Measurements from ENCODE around the gene MAP2K1.
A peak's percentile ranks its signal among the peaks of the same experiment; 100 is the strongest.
"Not testable (repeated sequence)": the region's sequence is repeated elsewhere in the genome, so short reads cannot be mapped to it uniquely, and the experiment has no call there.

MAP2K1 gene

DNA sequence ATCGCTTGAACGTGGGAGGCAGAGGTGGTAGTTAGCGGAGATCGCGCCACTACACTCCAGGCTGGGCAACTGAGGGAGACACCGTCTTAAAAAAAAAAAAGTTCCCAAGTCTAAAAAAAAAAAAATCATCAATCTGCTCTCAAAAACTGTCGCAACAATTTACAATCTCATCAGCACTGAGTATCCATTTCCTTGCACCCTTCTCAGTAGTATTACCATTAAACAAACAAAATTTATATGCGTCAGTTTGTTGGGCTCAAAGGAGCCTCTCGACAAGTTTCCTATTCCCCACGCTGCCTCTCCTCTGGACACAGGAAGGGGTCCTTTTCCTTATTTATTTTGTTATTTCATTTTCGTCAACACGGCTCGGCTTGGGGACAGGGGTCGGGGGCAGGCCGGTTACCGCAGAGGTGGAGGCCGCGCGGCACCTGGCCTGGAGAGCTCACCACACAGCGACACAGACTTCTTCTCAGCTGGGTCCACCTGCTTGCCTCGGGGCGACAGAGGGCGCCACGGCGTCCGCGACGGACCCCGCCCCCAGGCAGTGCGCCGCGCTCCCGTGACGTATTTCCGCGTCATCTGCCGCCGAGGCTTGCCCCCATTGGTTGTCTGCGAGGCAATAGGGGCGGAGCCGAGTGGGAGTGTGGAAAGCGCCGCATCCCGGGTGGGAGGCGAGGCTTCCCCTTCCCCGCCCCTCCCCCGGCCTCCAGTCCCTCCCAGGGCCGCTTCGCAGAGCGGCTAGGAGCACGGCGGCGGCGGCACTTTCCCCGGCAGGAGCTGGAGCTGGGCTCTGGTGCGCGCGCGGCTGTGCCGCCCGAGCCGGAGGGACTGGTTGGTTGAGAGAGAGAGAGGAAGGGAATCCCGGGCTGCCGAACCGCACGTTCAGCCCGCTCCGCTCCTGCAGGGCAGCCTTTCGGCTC is at the start of gene MAP2K1:
MAP2K1 (plus strand) TSS at position 709 of the 920 bp plus-strand sequence. CDS start 436 bp downstream, outside the sequence.
- ATAC-seq (peak; percentile 87), DNase-seq (peak; percentile 99)

DNA sequence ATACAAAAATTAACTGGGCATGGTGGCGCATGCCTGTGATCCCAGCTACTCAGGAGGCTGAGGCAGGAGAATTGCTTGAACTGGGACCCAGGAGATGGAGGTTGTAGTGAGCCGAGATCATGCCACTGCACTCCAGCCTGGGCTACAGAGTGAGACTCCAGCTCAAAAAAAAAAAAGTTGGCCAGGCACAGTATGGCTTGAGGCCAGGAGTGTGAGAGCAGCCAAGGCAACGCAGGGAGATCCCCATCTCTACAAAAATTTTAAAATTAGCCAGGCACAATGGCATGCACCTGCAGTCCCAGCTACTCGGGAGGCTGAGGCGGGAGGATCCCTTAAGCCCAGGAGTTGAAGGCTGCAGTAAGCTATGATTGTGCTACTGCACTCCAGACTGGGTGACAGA is 38.2 kb upstream of the MAP2K1 start:
- DNase-seq, ATAC-seq: not testable (repeated sequence)

DNA sequence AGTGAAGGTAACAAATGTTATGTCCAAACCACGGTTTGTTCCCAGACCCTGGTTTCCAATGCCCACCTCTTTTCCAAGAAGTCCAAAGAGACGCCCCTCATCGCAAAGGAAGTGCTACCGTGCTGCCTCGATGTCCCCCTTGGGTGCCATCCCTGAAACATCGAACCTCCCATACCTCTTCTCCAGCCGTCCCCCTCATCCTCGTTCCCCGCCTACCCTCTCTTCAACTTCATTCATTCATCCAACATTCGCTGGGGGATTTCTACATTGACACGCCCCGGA is 30.7 kb upstream of the MAP2K1 start:
- DNase-seq (no peak), ATAC-seq (no peak)

GRCh38 chr15:66356359-66357236 is 30.1 kb upstream of the MAP2K1 start, which contains the start of gene TIPIN:
TIPIN (minus strand) TSS chr15:66356685; CDS start chr15:66352947, 3,738 bp downstream.
- DNase-seq: peak; percentile 98
- peak; percentile 100 for ATAC-seq

DNA sequence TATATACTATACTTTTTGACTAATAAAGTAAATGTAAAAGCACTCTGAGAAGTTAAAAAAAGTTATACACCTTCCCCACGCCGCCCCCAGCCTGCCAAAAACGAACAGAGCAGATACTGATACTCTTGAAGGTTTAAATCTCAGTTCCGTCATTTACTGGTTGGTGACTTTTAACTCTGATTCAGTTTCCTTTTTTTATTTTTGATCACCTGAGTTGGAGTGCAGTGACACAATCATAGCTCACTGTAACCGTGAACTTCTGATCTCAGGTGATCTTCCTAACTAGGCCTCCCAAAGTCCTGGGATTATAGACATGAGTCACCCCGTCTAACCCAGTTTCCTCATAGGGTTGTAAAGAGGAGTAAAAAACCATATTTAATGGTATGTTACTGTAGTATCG is 27.0 kb upstream of the MAP2K1 start:
- DNase-seq (no peak), ATAC-seq (no peak)

- not testable (repeated sequence) for DNase-seq, ATAC-seq
Measured at GRCh38 chr15:66361745-66362460, 24.8 kb upstream of the MAP2K1 start.

- ATAC-seq: no peak
Measured at GRCh38 chr15:66362776-66363175, 23.9 kb upstream of the MAP2K1 start.

GRCh38 chr15:66364944-66365528 is 21.7 kb upstream of the MAP2K1 start:
- no peak for ATAC-seq
- DNase-seq: no peak

More at GRCh38 chr15:66362776-66363175, 23.9 kb upstream of the MAP2K1 start:
- DNase-seq: no peak

- DNase-seq (peak; percentile 50), ATAC-seq (peak; percentile 91)
Measured at GRCh38 chr15:66369773-66370651, 16.7 kb upstream of the MAP2K1 start.

DNA sequence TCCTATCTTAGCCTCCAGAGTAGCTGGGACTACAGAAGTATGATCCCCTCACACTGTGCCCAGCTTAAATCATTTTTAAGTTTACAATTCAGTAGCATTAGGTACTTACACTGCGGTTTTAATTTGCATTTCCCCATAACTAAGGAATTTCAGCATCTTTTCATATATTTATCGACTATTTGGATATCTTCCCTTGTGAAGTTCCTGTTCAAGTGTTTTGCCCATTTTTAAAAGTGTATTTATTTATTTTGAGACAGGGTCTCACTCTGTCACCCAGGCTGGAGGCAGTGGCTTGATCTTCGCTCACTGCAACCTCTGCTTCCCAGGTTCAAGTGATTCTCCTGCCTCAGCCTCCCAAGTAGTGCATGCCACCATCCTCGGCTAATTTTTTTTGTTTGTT is 12.5 kb upstream of the MAP2K1 start:
- DNase-seq (no peak), ATAC-seq (no peak)

DNA sequence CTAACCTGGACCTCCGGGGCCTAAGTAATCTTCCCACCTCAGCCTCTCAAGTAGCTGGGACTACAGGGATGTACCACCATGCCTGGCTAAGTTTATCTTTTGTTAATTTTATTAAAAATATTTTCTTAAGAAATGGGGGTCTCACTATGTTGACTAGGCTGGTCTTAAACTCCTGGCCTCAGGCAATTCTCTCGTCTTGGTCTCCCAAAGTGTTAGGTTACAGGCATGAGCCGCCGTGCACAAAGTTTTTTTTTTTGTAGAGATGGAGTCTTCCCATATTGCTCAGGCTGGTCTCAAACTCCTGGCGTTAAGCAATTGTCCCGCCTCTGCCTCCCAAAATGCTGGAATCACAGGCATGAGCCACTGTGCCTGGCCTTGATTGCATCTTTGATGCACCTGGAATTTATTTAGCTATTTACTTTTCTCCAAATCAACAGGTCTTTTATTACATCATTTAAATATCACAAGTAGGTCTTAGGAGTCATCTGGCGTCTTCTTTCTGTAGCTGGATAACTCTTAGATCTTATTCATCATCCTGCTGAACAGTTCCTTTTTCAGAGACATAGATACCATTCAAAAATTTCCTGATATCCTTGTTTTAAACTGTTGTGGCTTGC is 7.8 kb upstream of the MAP2K1 start:
- no peak for ATAC-seq

DNA sequence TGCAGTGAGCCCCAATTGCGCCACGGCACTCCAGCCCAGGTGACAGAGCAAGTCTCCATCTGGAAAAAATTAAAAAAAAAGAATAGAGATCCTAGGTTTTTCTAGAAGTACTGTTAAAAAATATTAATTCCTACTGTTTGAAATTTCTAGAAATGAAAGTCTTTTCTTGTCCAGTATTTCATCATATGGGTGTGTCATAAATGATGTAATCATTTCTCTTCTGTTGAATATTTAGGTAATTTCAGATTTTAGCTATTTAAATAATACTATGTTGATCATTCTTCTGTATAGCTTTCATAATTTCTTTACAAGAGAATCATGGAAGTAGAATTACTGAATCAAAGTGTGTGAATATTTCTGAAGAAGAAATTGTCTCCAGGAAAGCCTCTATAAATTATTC is 5.3 kb upstream of the MAP2K1 start:
- ATAC-seq, DNase-seq: not testable (repeated sequence)

More for the DNA sequence above, 7.8 kb upstream of the MAP2K1 start:
- no peak for DNase-seq

DNA sequence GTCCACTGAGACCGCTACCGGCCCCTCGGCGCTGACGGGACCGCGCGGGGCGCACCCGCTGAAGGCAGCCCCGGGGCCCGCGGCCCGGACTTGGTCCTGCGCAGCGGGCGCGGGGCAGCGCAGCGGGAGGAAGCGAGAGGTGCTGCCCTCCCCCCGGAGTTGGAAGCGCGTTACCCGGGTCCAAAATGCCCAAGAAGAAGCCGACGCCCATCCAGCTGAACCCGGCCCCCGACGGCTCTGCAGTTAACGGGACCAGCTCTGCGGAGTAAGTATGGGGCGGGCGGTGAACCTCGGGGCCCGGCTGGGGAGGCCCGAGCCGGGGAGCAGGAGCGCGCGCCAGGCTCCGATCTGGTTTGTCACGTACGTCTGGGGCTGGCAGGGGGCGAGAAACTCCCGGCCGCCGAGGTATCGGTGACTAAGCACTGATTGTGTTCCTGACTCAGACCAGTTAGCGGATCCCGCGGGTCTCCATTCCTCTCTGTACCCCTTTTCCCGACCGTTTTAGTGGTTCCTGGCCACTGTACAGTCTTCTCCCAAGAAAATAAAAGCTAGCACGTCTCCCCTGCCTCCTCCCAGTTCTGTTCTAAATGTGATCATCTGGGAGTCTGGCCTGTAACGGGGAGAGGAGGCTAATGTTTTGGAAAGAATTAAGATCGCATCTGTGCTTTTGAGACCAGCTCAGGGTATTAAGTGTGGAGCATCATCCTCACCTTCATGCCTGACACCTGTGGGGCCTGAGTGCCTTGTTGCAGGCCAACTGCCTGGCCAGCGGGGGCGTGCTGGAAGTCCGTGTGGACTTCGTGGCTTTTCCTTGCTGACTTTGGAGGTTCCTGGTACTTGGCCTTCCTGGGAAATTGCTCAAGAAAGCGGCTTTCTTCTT is 691 bp downstream of the MAP2K1 start:
- peak; percentile 85 for DNase-seq
- ATAC-seq: peak; percentile 63

GRCh38 chr15:66388043-66388363 is 1.3 kb downstream of the MAP2K1 start:
- no peak for DNase-seq
- ATAC-seq: no peak

GRCh38 chr15:66388576-66388975 is 1.9 kb downstream of the MAP2K1 start:
- no peak for DNase-seq
- no peak for ATAC-seq

- ATAC-seq (no peak), DNase-seq (peak; percentile 15)
Measured at GRCh38 chr15:66389098-66389858, 2.6 kb downstream of the MAP2K1 start.

DNA sequence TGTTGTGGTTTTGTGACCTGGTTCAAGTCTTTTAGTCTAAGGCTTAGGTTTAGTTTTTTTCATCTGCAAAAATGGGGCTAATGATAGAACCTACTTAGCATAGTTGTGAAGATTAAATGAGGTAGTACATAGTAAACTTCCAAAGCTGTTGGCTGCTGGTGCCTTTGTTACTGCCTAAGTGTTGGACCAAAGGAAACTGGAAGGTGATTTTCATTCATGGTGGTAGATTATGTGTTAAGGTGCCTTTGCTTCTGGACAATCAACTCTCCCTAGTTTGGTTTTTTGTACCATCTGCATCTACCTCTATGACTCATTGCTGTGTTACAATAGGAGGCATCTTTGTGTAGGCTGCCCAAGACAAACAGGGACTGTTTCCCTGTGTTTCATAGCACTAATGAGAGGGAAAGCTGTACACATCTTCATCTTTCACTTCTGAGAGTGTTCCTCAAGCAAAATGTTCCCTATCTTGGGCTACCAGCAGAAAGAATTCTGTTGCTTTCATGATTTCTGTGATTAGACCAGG is 3.2 kb downstream of the MAP2K1 start:
- ATAC-seq (no peak), DNase-seq (no peak)

- ATAC-seq: peak; percentile 16
Measured at GRCh38 chr15:66390678-66391077, 4.0 kb downstream of the MAP2K1 start.

More at GRCh38 chr15:66390678-66391077, 4.0 kb downstream of the MAP2K1 start:
- peak; percentile 25 for DNase-seq

Data from stimulated activated naive CD8-positive, alpha-beta T cell treated with anti-CD3 and anti-CD28 coated beads, Interleukin-15, Interleukin-2, amounts not matched to agents 100 U/mL and 50 U/mL, for 24 hours (primary cell).